ENCODE results near the gene KRTAP19-7. TPM values are rescaled to one million over a fixed set of nuclear protein-coding genes. Genes with fewer than 3 reads are reported as not detected.

The KRTAP19-7 gene, protein sequence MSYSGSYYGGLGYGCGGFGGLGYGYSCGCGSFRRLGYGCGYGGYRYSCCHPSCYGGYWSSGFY
- total RNA-seq, result not detected
- total RNA-seq, result 0 reads per million in 2 donors

DNA sequence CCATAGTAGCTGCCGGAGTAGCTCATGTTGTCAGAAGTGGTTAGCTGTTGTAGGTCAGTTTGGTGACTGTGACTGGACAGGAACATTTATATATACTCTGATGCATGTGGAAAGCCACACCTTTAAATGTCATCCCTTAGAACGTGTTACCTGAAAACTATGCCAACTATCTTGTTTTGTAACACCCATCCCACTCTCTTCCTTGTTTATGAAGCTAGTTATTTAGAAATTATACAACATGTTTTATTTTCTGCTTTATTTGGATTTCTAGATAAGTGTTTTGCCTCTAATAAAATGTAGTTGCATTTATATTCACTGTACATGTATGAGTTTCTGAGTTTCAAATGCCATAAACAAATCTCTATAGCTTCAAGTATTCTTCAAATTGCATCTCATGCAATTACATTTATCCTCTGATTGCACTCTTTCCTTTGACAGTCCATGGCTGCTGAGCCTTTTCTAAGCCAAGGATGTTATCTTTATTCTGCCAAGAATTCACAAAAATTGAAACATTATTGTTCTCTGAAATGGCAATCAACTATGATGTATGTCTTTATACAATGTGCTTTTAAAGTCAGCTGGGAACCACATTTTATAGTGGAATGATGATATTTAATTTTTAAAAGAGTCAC lies at the start of gene KRTAP19-7:
TSS of gene KRTAP19-7 (minus strand) at position 51 of the 632 bp plus-strand sequence. CDS start at position 26, 25 bp downstream.
- no peak within 1 kb of the TSS for H3K4me3 Mint-ChIP-seq
- no peaks in the 10 kb centered on the region for H3K36me3 Mint-ChIP-seq (ENCODE audit: low read depth)
- no peak within 1 kb of the TSS for H3K27ac Mint-ChIP-seq
- DNase-seq (no peak), ATAC-seq (no peak)
- H3K27me3 Mint-ChIP-seq, result no peaks in the 10 kb centered on the region
- H3K9me3 ChIP-seq (ENCODE audit: control insufficient read depth, low read length, poor library complexity, severe bottlenecking), result no peaks in the 10 kb centered on the region
- H3K4me1 Mint-ChIP-seq, result no peaks in the 10 kb centered on the region

DNA sequence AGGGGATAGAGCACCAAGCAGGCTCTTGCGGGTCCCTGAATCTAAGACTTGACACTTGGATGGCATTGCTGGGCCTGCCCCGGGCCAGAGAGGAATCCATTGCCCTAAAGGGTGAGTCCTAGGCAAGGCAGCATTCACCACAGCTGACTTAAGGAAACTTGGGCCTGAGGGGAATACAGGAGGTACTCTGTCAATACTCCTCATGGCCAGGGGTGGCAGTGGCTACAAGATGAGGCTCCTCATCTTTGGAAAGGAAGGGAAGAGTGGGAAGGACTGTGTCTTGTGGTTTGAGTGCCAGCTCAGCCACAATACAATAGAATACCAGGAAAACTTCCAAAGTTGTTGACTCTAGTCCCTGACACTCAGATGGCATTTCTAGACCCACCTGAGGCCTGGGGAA lies 44.9 kb upstream of the KRTAP19-7 start:
- DNase-seq, result no peak
- Mint-ChIP-seq H3K27me3 (no peaks in the 10 kb centered on the region), H3K27ac (no peak overlapping the region), H3K4me3 (no peak overlapping the region), H3K36me3 (ENCODE audit: low read depth) (no peaks in the 10 kb centered on the region), H3K4me1 (no peaks in the 10 kb centered on the region)
- no peak for ATAC-seq
- no peaks in the 10 kb centered on the region for H3K9me3 ChIP-seq (ENCODE audit: control insufficient read depth, low read length, poor library complexity, severe bottlenecking)

DNA sequence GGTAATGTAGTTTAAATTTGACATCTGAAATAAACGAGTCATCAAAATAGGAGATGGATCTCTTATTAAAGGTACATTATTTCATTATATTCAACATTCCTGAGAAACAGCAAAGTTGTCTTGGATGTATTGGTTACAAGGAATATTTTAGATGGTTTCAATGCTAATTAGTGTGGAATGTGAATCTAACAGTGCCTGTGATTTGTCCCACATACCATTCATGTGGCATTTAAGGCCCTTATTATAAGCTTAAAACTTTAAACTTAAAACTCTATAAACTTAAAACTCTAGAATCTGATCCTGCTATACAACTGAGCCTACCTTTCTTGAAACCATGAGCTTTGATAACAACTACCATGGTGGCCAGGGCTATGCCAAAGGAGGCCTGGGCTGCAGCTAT lies 39.7 kb upstream of the KRTAP19-7 start, which contains the start of gene KRTAP22-1:
TSS of gene KRTAP22-1 (plus strand) at position 301 of the 400 bp plus-strand sequence.
- DNase-seq, result no peak
- no peaks in the 10 kb centered on the region for H3K4me1 Mint-ChIP-seq

DNA sequence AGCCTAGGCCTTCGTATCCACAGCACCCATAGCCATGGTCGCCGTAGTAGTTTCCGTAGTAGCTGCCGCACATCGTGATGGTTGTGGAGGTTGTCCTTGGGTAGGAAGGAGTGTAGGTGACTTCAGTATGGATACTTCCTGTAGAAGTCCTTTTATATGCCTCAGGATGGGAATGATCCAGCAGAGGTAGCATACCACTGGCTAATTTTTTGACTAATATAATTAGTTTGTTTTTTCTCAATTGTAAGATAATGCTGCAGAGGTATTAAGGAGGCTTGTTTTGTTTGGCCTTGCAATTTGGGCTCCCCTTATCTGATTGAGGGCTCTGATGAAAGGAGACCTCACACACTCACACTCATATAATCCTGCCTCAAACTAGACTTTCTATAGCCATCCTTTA lies 37.7 kb upstream of the KRTAP19-7 start, which contains the start of gene KRTAP6-2:
TSS of gene KRTAP6-2 (minus strand) at position 101 of the 400 bp plus-strand sequence. CDS start at position 73, 28 bp downstream.
- no peak for DNase-seq
- no peaks in the 10 kb centered on the region for H3K9me3 ChIP-seq (ENCODE audit: control insufficient read depth, low read length, poor library complexity, severe bottlenecking)
- no peak for ATAC-seq
- H3K27ac Mint-ChIP-seq, result no peak within 1 kb of the TSS
- no peak within 1 kb of the TSS for H3K4me3 Mint-ChIP-seq
- no peaks in the 10 kb centered on the region for H3K36me3 Mint-ChIP-seq (ENCODE audit: low read depth)
- H3K27me3 Mint-ChIP-seq, result no peaks in the 10 kb centered on the region
- no peaks in the 10 kb centered on the region for H3K4me1 Mint-ChIP-seq

More for the DNA sequence above, 39.7 kb upstream of the KRTAP19-7 start, which contains the start of gene KRTAP22-1:
- Mint-ChIP-seq H3K27me3 (no peaks in the 10 kb centered on the region), H3K27ac (no peak within 1 kb of the TSS), H3K36me3 (ENCODE audit: low read depth) (no peaks in the 10 kb centered on the region), H3K4me3 (no peak within 1 kb of the TSS)
- ATAC-seq, result no peak
- no peaks in the 10 kb centered on the region for H3K9me3 ChIP-seq (ENCODE audit: control insufficient read depth, low read length, poor library complexity, severe bottlenecking)

DNA sequence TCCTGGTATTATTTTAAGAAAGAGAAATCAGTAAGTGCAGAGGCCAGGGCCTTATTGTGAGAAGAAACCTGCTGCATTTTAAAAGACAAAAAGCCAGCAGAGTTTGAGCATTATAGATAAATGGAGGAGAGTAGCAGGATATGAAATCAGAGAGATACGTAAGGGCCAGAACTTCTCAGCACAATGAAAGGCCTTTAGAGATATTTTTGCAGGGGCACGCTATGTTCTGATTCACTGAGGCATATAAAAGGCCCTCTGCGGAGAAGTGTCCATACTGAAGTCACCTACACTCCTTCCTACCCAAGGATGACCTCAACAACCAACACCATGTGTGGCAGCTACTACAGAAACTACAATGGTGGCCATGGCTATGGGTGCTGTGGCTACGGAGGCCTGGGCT lies 31.0 kb upstream of the KRTAP19-7 start, which contains the start of gene KRTAP6-3:
TSS of gene KRTAP6-3 (plus strand) at position 301 of the 400 bp plus-strand sequence. CDS start at position 307, 6 bp downstream.
- no peak for ATAC-seq
- Mint-ChIP-seq H3K27ac (no peak within 1 kb of the TSS), H3K36me3 (ENCODE audit: low read depth) (no peaks in the 10 kb centered on the region), H3K4me1 (no peaks in the 10 kb centered on the region), H3K4me3 (no peak within 1 kb of the TSS), H3K27me3 (no peaks in the 10 kb centered on the region)
- no peak for DNase-seq
- H3K9me3 ChIP-seq (ENCODE audit: control insufficient read depth, low read length, poor library complexity, severe bottlenecking), result no peaks in the 10 kb centered on the region

DNA sequence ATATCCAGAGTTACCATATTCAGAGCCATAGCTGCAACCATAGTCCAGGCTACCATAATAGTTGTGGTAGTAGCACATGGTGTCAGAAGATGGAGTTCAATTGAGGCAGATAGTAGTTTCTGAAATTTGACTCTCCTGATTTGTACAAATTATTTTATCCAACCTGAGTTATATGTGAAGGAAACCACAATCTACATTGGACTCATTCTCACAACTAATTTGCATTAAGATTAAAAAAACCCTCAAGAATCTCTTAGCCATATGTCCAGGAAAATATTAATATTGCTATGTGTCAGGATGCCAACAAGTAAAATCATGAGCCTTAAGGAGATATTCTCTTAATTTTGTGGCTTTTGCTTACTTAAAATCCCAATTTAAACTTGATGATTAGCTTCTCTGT lies 29.2 kb upstream of the KRTAP19-7 start, which contains the start of gene KRTAP22-2:
TSS of gene KRTAP22-2 (minus strand) at position 101 of the 400 bp plus-strand sequence.
- ATAC-seq, result no peak
- H3K9me3 ChIP-seq (ENCODE audit: control insufficient read depth, low read length, poor library complexity, severe bottlenecking), result no peaks in the 10 kb centered on the region
- Mint-ChIP-seq H3K27me3 (no peaks in the 10 kb centered on the region), H3K36me3 (ENCODE audit: low read depth) (no peaks in the 10 kb centered on the region), H3K27ac (no peak within 1 kb of the TSS), H3K4me3 (no peak within 1 kb of the TSS), H3K4me1 (no peaks in the 10 kb centered on the region)
- DNase-seq, result no peak

DNA sequence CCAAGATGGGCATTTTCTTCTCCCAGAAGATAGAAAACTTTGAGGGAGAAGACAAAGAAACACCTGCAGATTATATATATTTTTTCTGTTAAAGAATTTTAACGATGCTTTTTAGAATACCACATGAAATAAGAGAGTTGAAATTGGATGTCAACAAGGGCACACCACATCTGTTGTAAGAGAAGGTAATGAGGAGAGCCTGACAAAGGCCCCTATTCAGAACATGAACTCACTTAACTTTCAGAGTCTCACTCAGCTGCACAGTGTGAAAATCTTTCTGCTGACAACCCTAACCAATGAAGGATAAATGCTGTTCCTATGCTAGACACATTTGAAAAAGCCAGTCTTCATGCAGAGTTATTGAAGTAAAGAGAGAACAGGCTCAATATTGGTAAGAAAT lies 21.8 kb upstream of the KRTAP19-7 start:
- Mint-ChIP-seq H3K4me1 (no peaks in the 10 kb centered on the region), H3K4me3 (no peak overlapping the region), H3K27ac (no peak overlapping the region), H3K36me3 (ENCODE audit: low read depth) (no peaks in the 10 kb centered on the region), H3K27me3 (no peaks in the 10 kb centered on the region)
- H3K9me3 ChIP-seq (ENCODE audit: control insufficient read depth, low read length, poor library complexity, severe bottlenecking), result no peaks in the 10 kb centered on the region
- no peak for DNase-seq
- ATAC-seq, result no peak

DNA sequence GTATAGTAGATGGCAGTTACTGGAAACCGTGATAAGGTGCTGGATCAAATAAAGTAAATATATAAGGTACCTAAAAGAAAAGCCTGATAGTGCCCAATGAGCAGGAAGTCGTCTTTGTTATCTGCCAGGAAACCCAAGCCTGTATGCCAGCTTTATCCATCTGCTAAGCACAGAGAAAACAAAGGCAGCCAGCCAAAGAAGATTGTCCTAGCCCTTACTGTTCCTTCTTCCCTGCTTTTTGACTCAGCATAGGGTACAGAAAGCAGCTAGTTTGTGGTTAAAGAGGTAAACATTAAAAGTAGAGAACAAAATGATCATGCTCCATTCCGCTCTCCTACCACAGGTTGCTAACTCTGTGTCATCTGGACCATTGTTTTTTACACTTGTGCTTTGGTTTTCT lies 19.0 kb upstream of the KRTAP19-7 start:
- ATAC-seq, result no peak
- Mint-ChIP-seq H3K4me3 (no peak overlapping the region), H3K27me3 (no peaks in the 10 kb centered on the region), H3K36me3 (ENCODE audit: low read depth) (no peaks in the 10 kb centered on the region), H3K4me1 (no peaks in the 10 kb centered on the region), H3K27ac (no peak overlapping the region)
- DNase-seq, result no peak
- no peaks in the 10 kb centered on the region for H3K9me3 ChIP-seq (ENCODE audit: control insufficient read depth, low read length, poor library complexity, severe bottlenecking)

DNA sequence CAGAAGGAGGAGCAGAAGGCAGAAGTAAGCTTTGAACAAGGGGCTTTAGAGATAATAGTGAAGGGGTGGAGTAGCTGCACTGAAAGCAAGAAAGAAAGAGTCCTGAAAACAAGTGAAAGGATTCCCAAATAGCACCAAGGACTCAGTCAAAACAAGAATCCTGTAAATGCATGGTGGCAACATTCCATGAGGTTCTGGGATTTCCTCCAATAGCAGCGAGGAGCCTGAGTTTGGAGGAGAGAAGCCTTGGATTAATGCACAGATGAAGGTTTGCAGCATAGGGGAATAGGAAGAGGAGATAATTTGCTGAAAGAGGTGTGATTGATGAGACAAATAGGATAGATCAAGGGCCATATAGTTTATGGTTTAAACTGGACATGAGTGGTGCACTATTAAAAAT lies 18.2 kb upstream of the KRTAP19-7 start:
- ATAC-seq (no peak), DNase-seq (no peak)
- H3K27me3 Mint-ChIP-seq, result no peaks in the 10 kb centered on the region
- no peak overlapping the region for H3K4me3 Mint-ChIP-seq
- no peak overlapping the region for H3K27ac Mint-ChIP-seq
- H3K9me3 ChIP-seq (ENCODE audit: control insufficient read depth, low read length, poor library complexity, severe bottlenecking), result no peaks in the 10 kb centered on the region
- no peaks in the 10 kb centered on the region for H3K4me1 Mint-ChIP-seq
- no peaks in the 10 kb centered on the region for H3K36me3 Mint-ChIP-seq (ENCODE audit: low read depth)

DNA sequence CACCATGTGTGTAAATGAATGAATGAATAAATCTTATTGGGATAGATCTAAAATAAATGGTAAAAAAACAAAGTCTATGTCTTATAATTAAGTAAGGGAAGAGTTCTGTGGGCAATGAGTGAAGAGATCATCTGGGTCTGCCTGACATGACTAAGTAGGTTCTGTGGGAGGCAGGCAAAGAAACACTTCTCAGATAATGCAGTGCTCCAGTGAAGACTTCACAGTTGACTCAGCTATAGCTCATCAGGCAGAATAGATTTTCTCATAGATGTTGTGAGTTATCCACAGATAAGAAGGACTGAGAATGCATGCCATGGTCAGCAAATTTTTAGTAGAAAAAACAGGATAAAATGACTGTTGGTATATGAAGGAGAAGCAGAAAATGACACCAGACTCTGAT lies 16.7 kb upstream of the KRTAP19-7 start:
- ATAC-seq (no peak), DNase-seq (no peak)
- Mint-ChIP-seq H3K4me1 (no peaks in the 10 kb centered on the region), H3K27me3 (no peaks in the 10 kb centered on the region), H3K27ac (no peak overlapping the region), H3K4me3 (no peak overlapping the region), H3K36me3 (ENCODE audit: low read depth) (no peaks in the 10 kb centered on the region)
- H3K9me3 ChIP-seq (ENCODE audit: control insufficient read depth, low read length, poor library complexity, severe bottlenecking), result no peaks in the 10 kb centered on the region

DNA sequence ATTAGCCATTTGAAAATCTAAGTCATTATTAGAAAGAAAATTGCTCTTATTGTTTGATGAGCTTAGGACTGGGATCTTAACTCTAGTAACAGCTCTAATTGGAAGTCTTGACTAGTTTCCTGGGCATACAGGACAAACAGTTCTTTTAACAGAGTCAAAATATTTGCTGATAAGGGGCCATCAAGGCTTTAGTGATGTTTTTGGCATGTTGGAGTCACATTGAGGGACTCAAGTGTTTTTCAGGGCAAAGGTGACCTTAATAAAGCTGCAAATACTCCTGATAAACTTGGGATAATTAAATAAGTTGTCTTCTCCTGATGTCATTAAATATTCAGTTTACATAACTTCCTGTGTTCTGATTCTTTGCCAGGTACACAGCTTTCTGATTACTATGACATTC lies 6.5 kb upstream of the KRTAP19-7 start:
- Mint-ChIP-seq H3K4me1 (no peaks in the 10 kb centered on the region), H3K36me3 (ENCODE audit: low read depth) (no peaks in the 10 kb centered on the region), H3K4me3 (no peak overlapping the region), H3K27me3 (peaks cover 4% of the 10 kb centered on the region), H3K27ac (no peak overlapping the region)
- ATAC-seq (no peak), DNase-seq (no peak)
- H3K9me3 ChIP-seq (ENCODE audit: control insufficient read depth, low read length, poor library complexity, severe bottlenecking), result no peaks in the 10 kb centered on the region

DNA sequence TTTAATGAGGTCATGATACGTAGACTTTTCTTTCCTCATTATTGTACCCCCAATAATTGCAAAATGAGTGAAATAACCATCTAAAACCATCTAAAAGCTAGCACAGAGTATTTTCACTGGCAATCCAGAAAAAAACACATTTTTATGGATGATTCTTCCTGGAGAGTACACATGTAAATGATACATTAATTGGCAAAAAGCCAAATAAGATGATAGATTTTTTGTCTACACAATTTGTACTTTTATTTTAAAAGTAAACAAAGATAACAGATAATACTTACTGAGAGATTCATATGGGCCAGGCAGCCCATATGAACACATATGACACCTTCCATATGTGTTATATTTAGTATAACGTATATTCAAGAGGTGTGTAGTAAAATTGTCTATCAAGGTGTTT lies 2.5 kb upstream of the KRTAP19-7 start:
- H3K9me3 ChIP-seq (ENCODE audit: control insufficient read depth, low read length, poor library complexity, severe bottlenecking), result no peaks in the 10 kb centered on the region
- ATAC-seq (no peak), DNase-seq (no peak)
- no peak overlapping the region for H3K4me3 Mint-ChIP-seq
- H3K36me3 Mint-ChIP-seq (ENCODE audit: low read depth), result no peaks in the 10 kb centered on the region
- H3K4me1 Mint-ChIP-seq, result no peaks in the 10 kb centered on the region
- no peak overlapping the region for H3K27ac Mint-ChIP-seq
- H3K27me3 Mint-ChIP-seq, result peaks cover under 1% of the 10 kb centered on the region

DNA sequence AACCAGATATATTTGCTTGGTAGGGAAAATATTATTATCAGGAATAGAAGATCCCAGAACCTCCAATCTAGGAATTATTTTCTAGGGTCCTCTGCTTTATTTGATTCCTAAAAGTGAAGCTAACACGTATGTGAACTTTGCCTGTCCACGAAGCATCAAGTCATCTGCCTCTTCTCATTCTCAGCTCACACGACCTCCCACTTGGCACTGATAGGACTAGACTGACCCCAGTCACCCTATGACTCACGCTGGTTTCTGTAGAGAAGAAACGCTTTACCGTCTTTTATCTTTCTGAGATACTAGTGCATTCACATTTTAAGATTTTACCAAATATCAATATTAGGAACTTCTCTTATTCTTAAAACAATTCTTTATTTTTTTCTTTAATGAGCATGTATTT lies 2.0 kb upstream of the KRTAP19-7 start:
- ATAC-seq, result no peak
- H3K4me1 Mint-ChIP-seq, result no peaks in the 10 kb centered on the region

DNA sequence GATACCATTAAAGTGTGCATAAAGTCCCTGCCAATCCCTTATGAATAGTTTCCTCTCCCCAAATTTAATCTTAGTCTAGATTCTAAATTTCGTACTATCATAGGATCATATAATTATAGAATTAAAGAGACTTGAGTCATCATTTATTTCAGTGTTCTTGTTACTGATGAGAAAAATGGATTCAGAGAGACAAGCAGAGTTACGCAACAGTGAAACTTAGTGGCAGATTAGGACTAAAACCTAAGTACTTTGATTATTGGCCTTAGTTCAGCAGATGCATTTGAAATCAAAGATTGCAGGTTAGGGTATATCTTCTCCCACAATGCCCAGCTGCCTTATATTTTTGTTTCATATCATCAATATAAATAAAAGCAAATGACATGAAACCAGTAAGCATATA lies 843 bp upstream of the KRTAP19-7 start:
- DNase-seq (no peak), ATAC-seq (no peak)
- Mint-ChIP-seq H3K4me3 (no peak overlapping the region), H3K27me3 (no peaks in the 10 kb centered on the region), H3K27ac (no peak overlapping the region), H3K36me3 (ENCODE audit: low read depth) (no peaks in the 10 kb centered on the region), H3K4me1 (no peaks in the 10 kb centered on the region)
- no peaks in the 10 kb centered on the region for H3K9me3 ChIP-seq (ENCODE audit: control insufficient read depth, low read length, poor library complexity, severe bottlenecking)

More for the DNA sequence above, 2.0 kb upstream of the KRTAP19-7 start:
- Mint-ChIP-seq H3K27ac (no peak overlapping the region), H3K4me3 (no peak overlapping the region), H3K27me3 (no peaks in the 10 kb centered on the region), H3K36me3 (ENCODE audit: low read depth) (no peaks in the 10 kb centered on the region)
- DNase-seq, result no peak
- H3K9me3 ChIP-seq (ENCODE audit: control insufficient read depth, low read length, poor library complexity, severe bottlenecking), result no peaks in the 10 kb centered on the region

Measured in T-helper 17 cell (primary cell).